HG03442 (cell line): ENCODE results near the gene C1R.

Experiments used
- ATAC-seq: cut with Tn5 transposase; IDR thresholded peaks from one replicate; pipeline ENCODE4 v1.9.1; 2021; ENCODE audit warnings: mild to moderate bottlenecking, moderate library complexity; ENCODE audit not compliant: unreplicated experiment

Gene C1R

GRCh38 chr12:7100239-7100638, 8.0 kb upstream of the C1R start:
- ATAC-seq, result no peak

- no peak for ATAC-seq
These were observed 7.2 kb upstream of the C1R start for GRCh38 chr12:7099290-7099996.

GRCh38 chr12:7096979-7097378, 4.7 kb upstream of the C1R start:
- no peak for ATAC-seq

- no peak for ATAC-seq
These were observed 4.0 kb upstream of the C1R start for GRCh38 chr12:7096006-7096932.

GRCh38 chr12:7093892-7094291, 1.6 kb upstream of the C1R start:
- no peak for ATAC-seq

GRCh38 chr12:7093486-7093885, 1.2 kb upstream of the C1R start:
- no peak for ATAC-seq

GRCh38 chr12:7092986-7093460, 778 bp upstream of the C1R start:
- no peak for ATAC-seq

GRCh38 chr12:7091660-7092228, 501 bp downstream of the C1R start:
- ATAC-seq, result no peak

GRCh38 chr12:7091171-7091570, 1.1 kb downstream of the C1R start:
- ATAC-seq, result no peak

- no peak for ATAC-seq
These were observed 1.8 kb downstream of the C1R start for GRCh38 chr12:7090222-7090998.

- no peak for ATAC-seq
These were observed 2.9 kb downstream of the C1R start for GRCh38 chr12:7089196-7089871.

- no peak for ATAC-seq
These were observed 9.1 kb downstream of the C1R start for GRCh38 chr12:7083125-7083524.

GRCh38 chr12:7081037-7081436, 11.2 kb downstream of the C1R start:
- ATAC-seq, result no peak

GRCh38 chr12:7079826-7080125, 12.5 kb downstream of the C1R start:
- ATAC-seq, result no peak

GRCh38 chr12:7078163-7078562, 14.1 kb downstream of the C1R start:
- ATAC-seq, result no peak

GRCh38 chr12:7076493-7076892, 15.8 kb downstream of the C1R start:
- no peak for ATAC-seq

GRCh38 chr12:7075939-7076338, 16.3 kb downstream of the C1R start:
- no peak for ATAC-seq

GRCh38 chr12:7075518-7075917, 16.7 kb downstream of the C1R start:
- ATAC-seq, result no peak

GRCh38 chr12:7073946-7074345, 18.3 kb downstream of the C1R start:
- no peak for ATAC-seq

- no peak for ATAC-seq
These were observed 19.7 kb downstream of the C1R start for GRCh38 chr12:7072554-7072953.

GRCh38 chr12:7072035-7072434, 20.2 kb downstream of the C1R start:
- no peak for ATAC-seq
